MCF 10A (cell line): Measurements from ENCODE around the gene MYLK. TPM values are rescaled to one million over a fixed set of nuclear protein-coding genes. Genes with fewer than 3 reads are reported as not detected.

Source experiments
- BruUV-seq: library from RNA; stranded (reverse); fragments of 400-500 nt; replicated peaks from 2 replicates; lab custom pipeline; 2021; lab: Mats Ljungman, UMichigan
- CTCF ChIA-PET: fragments of 300-600 bp; sonication (Branson Sonifier 250); formaldehyde crosslinking; extraction: SDS; loops from one replicate; lab custom pipeline; 2021; ENCODE audit warnings: antibody characterized with exemption, inconsistent platforms; lab: Yijun Ruan, JAX
- POLR2A ChIA-PET: fragments of 300-600, 350-650 bp; sonication (Branson Sonifier 250); formaldehyde crosslinking; extraction: SDS; loops from one replicate; lab custom pipeline; 2020; ENCODE audit warnings: antibody characterized with exemption, inconsistent platforms; lab: Yijun Ruan, JAX
- DNase-seq: peaks from one replicate; pipeline ENCODE4 v3.0.0-alpha.2; 2018; ENCODE audit not compliant: unreplicated experiment
- H3K27ac Mint-ChIP-seq: one replicate; pipeline ENCODE4 v1.8.0; 2022; ENCODE audit warnings: mild to moderate bottlenecking, low read depth, mixed read lengths; ENCODE audit not compliant: unreplicated experiment
- H3K27me3 Mint-ChIP-seq: one replicate; pipeline ENCODE4 v1.8.0; 2022; ENCODE audit warnings: mixed read lengths; ENCODE audit not compliant: insufficient read depth, unreplicated experiment
- H3K36me3 Mint-ChIP-seq: one replicate; pipeline ENCODE4 v1.8.0; 2022; ENCODE audit warnings: mild to moderate bottlenecking, moderate library complexity, mixed read lengths; ENCODE audit not compliant: insufficient read depth, unreplicated experiment
- H3K4me1 Mint-ChIP-seq: one replicate; pipeline ENCODE4 v1.8.0; 2022; ENCODE audit warnings: mixed read lengths; ENCODE audit not compliant: insufficient read depth, unreplicated experiment
- H3K4me3 Mint-ChIP-seq: one replicate; pipeline ENCODE4 v1.8.0; 2022; ENCODE audit warnings: mild to moderate bottlenecking, moderate library complexity, mixed read lengths; ENCODE audit not compliant: unreplicated experiment
- H3K9me3 Mint-ChIP-seq: one replicate; pipeline ENCODE4 v1.8.0; 2022; ENCODE audit warnings: mixed read lengths; ENCODE audit not compliant: unreplicated experiment
- CTCF ChIP-seq: fragments of 200-600 bp; IDR thresholded peaks from one replicate; pipeline ENCODE4 v1.8.0; 2022; ENCODE audit warnings: antibody characterized with exemption, mild to moderate bottlenecking; ENCODE audit not compliant: unreplicated experiment
- intact Hi-C: fragments of 100-400 bp; cut with micrococcal nuclease; formaldehyde crosslinking; loops from 2 replicates; pipeline ENCODE4 v1.14.1; 2022
- total RNA-seq: library from RNA; stranded (reverse); gene quantifications from 2 replicates; pipeline ENCODE4 v1.2.3, GENCODE V29; 2022

Gene MYLK
- total RNA-seq, 1 experiment from 2014 or later, result 2.3 TPM

DNA sequence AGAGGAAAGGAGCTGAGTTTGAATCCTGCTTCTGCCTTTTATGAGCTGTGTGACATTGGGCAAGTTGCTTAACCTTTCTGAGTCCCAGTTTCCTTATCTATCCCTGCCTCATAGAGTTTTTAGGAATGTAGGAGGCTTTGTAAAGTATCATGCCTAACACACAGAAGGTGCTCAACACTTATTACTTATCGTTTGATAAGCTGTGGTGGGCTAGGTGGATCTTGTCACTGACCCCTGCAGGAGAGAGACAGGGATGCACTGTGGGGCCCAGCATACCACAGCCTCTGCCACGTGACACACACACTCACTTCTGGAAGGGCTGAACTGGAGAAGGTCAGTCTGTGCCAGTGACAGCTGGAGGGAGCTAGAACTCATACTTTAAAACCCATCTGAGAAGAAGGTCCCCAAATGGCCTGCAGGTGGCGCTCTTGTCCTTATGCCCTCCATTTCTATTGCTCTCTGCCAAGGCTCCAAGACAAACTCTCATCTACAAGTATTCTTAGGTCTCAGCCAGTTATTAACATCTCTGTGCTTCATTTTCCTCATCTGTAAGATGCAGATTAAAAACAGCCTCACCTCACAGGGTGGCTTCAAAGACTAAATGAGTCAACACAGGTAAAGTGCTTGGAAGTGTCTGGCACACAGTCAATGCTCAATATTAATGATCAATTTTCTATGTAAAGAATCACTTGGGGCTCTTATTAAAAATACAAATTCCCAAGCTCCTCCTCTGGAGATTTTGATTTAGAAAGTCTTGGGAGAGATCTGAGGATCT, 241.8 kb downstream of the MYLK start:
- intact Hi-C loops, result loop anchor here (10.0 kb wide), 1 partner anchor 58 kb away; the partner anchor contains the start of gene HACD2
- H3K4me3 Mint-ChIP-seq, result no peak overlapping the region
- DNase-seq, result peak; percentile 89
- no peaks in the 10 kb centered on the region for H3K27me3 Mint-ChIP-seq
- no peak for TF ChIP-seq CTCF
- POLR2A ChIA-PET, result interaction anchor here (1.0 to 2.8 kb wide), 5 partner anchors 8 to 59 kb away, joined by 4 to 10 read pairs (median 5); partner anchors contain the start of gene HACD2
- BruUV-seq, result no TSS peak
- CTCF ChIA-PET, result interaction anchor here (0.6 to 7.3 kb wide), 20 partner anchors 9 to 643 kb away, joined by 3 to 101 read pairs (median 4); no protein-coding TSS in a partner anchor
- no peaks in the 10 kb centered on the region for H3K9me3 Mint-ChIP-seq
- no peaks in the 10 kb centered on the region for H3K36me3 Mint-ChIP-seq
- peaks cover 5% of the 10 kb centered on the region for H3K4me1 Mint-ChIP-seq
- no peak overlapping the region for H3K27ac Mint-ChIP-seq

DNA sequence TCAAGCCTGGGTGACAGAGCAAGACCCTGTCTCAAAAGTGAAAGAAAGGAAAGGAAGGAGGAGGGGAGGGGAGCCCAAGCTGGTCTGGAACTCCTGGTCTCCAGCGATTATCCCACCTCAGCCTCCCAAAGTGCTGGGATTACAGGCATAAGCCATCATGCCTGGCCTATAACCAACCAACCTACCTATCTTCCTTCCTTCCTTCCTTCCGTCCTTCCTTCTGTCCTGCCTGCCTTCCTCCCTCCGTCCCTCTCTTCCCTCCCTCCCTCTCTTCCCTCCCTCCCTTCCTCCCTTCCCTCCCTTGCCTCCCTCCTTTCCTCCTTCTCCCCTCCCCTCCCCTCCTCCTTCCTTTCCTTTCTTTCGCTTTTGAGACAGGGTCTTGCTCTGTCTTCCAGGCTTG, 242.6 kb downstream of the MYLK start:
- Mint-ChIP-seq H3K9me3 (no peaks in the 10 kb centered on the region), H3K27ac (no peak overlapping the region), H3K4me1 (peaks cover 5% of the 10 kb centered on the region), H3K36me3 (peaks cover 4% of the 10 kb centered on the region), H3K27me3 (no peaks in the 10 kb centered on the region), H3K4me3 (no peak overlapping the region)
- no peak for TF ChIP-seq CTCF
- BruUV-seq, result no TSS peak
- intact Hi-C loops, result loop anchor here (10.0 kb wide), 1 partner anchor 57 kb away; the partner anchor contains the start of gene HACD2
- CTCF ChIA-PET, result interaction anchor here (0.6 to 7.3 kb wide), 16 partner anchors 8 to 438 kb away, joined by 3 to 101 read pairs (median 5); no protein-coding TSS in a partner anchor
- POLR2A ChIA-PET, result interaction anchor here (1.5 to 2.8 kb wide), 3 partner anchors 19 to 58 kb away, joined by 5 to 10 read pairs (median 8); partner anchors contain the start of gene HACD2
- DNase-seq, result no peak

GRCh38 chr3:123640740-123641462, 243.2 kb downstream of the MYLK start:
- H3K4me1 Mint-ChIP-seq, result peaks cover 5% of the 10 kb centered on the region
- peaks cover 8% of the 10 kb centered on the region for H3K36me3 Mint-ChIP-seq
- H3K4me3 Mint-ChIP-seq, result no peak overlapping the region
- H3K27ac Mint-ChIP-seq, result no peak overlapping the region
- no peak for TF ChIP-seq CTCF
- POLR2A ChIA-PET, result interaction anchor here (1.5 to 2.2 kb wide), 3 partner anchors 18 to 58 kb away, joined by 5 to 8 read pairs (median 5); partner anchors contain the start of gene HACD2
- CTCF ChIA-PET, result interaction anchor here (0.6 to 7.3 kb wide), 8 partner anchors 12 to 439 kb away, joined by 3 to 101 read pairs (median 4); no protein-coding TSS in a partner anchor
- no TSS peak for BruUV-seq
- intact Hi-C loops, result loop anchor here (10.0 kb wide), 1 partner anchor 56 kb away; the partner anchor contains the start of gene HACD2
- H3K27me3 Mint-ChIP-seq, result no peaks in the 10 kb centered on the region
- H3K9me3 Mint-ChIP-seq, result no peaks in the 10 kb centered on the region
- DNase-seq, result no peak
